Chondrocyte (in vitro differentiated cells): ENCODE results near the gene USP3. TPM values are rescaled to one million over a fixed set of nuclear protein-coding genes. Genes with fewer than 3 reads are reported as not detected.

Experiments used
- DNase-seq: peaks from one replicate; pipeline ENCODE4 v3.0.0; 2021; ENCODE audit warnings: mixed read lengths, low spot score
- H3K27ac Mint-ChIP-seq: one replicate; pipeline ENCODE4 v1.8.0; 2021; ENCODE audit warnings: mild to moderate bottlenecking, moderate library complexity, mixed read lengths; ENCODE audit not compliant: unreplicated experiment
- H3K27me3 Mint-ChIP-seq: 2 replicates; pipeline ENCODE4 v1.8.0; 2021; ENCODE audit warnings: low read depth, mixed read lengths
- H3K36me3 Mint-ChIP-seq: 2 replicates; pipeline ENCODE4 v1.8.0; 2021; ENCODE audit warnings: low read depth, mixed read lengths
- H3K4me1 Mint-ChIP-seq: 2 replicates; pipeline ENCODE4 v1.8.0; 2021; ENCODE audit warnings: low read depth, mild to moderate bottlenecking, mixed read lengths
- H3K4me3 Mint-ChIP-seq: one replicate; pipeline ENCODE4 v1.8.0; 2021; ENCODE audit warnings: mild to moderate bottlenecking, moderate library complexity, mixed read lengths; ENCODE audit not compliant: unreplicated experiment
- H3K9me3 Mint-ChIP-seq: 2 replicates; pipeline ENCODE4 v1.8.0; 2021; ENCODE audit warnings: low read depth, mixed read lengths
- total RNA-seq: library from RNA; stranded (reverse); gene quantifications from 3 replicates; pipeline ENCODE4 v1.2.1, GENCODE V29; 2021
- TF ChIP-seq, protein P1 (sequence below): fragments of 200-600 bp; sonication (generic); IDR thresholded peaks from 2 replicates; pipeline ENCODE4 v1.5.0; 2021; ENCODE audit warnings: antibody characterized with exemption, mild to moderate bottlenecking, moderate library complexity

USP3 gene
- total RNA-seq, 1 donor from 2014 or later = 27.6 TPM

DNA sequence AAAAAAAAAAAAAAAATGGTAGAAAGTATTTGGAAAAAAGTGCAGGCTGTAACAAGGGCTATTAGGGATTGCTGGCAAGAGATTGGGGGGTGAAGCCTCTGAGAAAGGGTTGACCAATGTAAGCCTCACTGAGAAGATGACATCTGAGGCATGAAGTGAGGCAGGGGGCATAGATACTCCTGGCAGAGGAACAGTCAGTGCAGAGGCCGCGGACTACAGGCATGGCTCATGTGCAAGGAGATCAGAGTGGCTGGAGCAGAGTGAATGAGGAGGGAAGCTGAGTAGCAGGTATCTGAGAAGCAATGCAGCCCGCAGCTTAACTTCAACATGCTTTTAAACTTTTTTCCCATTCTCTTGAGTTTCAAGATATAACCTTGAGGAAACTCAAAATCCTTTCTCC is 98.2 kb downstream of the USP3 start:
- H3K27me3 Mint-ChIP-seq = no peaks in the 10 kb centered on the region
- TF ChIP-seq, protein P1, sequence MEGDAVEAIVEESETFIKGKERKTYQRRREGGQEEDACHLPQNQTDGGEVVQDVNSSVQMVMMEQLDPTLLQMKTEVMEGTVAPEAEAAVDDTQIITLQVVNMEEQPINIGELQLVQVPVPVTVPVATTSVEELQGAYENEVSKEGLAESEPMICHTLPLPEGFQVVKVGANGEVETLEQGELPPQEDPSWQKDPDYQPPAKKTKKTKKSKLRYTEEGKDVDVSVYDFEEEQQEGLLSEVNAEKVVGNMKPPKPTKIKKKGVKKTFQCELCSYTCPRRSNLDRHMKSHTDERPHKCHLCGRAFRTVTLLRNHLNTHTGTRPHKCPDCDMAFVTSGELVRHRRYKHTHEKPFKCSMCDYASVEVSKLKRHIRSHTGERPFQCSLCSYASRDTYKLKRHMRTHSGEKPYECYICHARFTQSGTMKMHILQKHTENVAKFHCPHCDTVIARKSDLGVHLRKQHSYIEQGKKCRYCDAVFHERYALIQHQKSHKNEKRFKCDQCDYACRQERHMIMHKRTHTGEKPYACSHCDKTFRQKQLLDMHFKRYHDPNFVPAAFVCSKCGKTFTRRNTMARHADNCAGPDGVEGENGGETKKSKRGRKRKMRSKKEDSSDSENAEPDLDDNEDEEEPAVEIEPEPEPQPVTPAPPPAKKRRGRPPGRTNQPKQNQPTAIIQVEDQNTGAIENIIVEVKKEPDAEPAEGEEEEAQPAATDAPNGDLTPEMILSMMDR = no peak
- no peak for DNase-seq
- no peaks in the 10 kb centered on the region for H3K36me3 Mint-ChIP-seq
- no peak overlapping the region for H3K27ac Mint-ChIP-seq
- peak overlapping the region; percentile 39 for H3K4me3 Mint-ChIP-seq
- H3K9me3 Mint-ChIP-seq = no peaks in the 10 kb centered on the region
- H3K4me1 Mint-ChIP-seq = peaks cover 36% of the 10 kb centered on the region

DNA sequence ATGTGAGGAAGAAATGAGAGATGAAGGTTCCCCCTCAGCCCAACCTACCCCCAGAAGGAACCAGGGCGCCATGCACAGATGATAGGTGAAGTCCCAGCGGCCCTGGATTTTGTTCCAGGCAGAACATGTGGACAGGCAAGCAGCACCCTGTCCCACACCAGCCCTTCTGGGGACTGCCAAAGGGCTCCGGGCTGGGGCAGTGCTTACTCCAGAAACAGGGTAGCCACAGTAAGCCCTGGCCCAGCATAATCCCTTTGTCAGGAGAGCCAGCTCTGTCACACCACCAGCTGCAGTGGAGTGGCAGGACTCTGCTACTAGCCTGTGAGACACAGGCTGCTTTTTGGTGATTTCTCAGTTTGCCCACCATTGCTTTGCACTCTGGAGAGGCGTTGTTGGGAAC is 99.1 kb downstream of the USP3 start:
- Mint-ChIP-seq H3K4me3 (no peak overlapping the region), H3K9me3 (no peaks in the 10 kb centered on the region), H3K4me1 (peaks cover 28% of the 10 kb centered on the region), H3K36me3 (peaks cover 4% of the 10 kb centered on the region), H3K27ac (no peak overlapping the region), H3K27me3 (no peaks in the 10 kb centered on the region)
- DNase-seq = no peak
- TF ChIP-seq, protein P1 = no peak

DNA sequence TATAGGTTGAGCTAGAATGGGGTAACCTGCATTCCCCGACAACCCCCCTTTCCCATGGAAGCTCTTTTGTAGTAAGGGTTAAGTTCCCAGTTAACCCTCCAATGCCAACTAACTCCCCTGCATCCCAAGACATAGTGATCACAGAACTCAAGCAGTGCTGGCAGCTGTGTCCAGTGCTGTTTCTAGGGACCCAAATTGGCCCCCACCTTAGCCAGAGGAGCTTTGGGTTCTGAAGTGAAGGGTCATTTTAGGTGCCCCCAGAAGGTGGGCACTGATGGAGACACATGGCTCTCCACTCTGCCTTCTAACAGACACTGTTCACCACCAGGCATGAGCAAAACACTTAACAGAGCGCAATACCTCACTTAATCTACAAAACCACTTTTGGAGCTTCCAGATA is 99.9 kb downstream of the USP3 start:
- peaks cover 8% of the 10 kb centered on the region for H3K36me3 Mint-ChIP-seq
- TF ChIP-seq, protein P1 = no peak
- no peaks in the 10 kb centered on the region for H3K9me3 Mint-ChIP-seq
- peaks cover 20% of the 10 kb centered on the region for H3K4me1 Mint-ChIP-seq
- H3K27ac Mint-ChIP-seq = no peak overlapping the region
- no peaks in the 10 kb centered on the region for H3K27me3 Mint-ChIP-seq
- no peak overlapping the region for H3K4me3 Mint-ChIP-seq
- DNase-seq = no peak

DNA sequence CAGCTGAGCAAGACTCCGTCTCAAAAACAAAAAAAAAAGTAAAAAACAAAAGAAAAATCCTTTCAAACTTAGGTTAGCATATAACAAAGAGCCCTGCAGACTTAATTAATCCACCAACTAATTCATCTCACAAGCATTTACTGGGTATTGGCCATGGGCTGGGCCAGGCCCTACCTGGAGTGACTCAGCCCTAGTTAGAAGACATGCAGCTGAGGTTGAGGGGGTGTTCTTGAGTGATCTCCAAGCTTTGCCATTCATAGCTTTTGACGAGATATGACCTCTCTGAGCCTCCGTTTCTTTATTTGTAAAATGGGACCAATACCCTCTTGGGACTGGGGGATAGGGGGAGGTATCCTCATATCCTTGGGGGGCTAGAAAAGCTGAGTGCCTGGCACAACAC is 100.6 kb downstream of the USP3 start:
- Mint-ChIP-seq H3K36me3 (peaks cover 9% of the 10 kb centered on the region), H3K4me1 (peaks cover 14% of the 10 kb centered on the region), H3K9me3 (no peaks in the 10 kb centered on the region), H3K27ac (no peak overlapping the region), H3K27me3 (no peaks in the 10 kb centered on the region), H3K4me3 (no peak overlapping the region)
- TF ChIP-seq, protein P1 = no peak
- no peak for DNase-seq

DNA sequence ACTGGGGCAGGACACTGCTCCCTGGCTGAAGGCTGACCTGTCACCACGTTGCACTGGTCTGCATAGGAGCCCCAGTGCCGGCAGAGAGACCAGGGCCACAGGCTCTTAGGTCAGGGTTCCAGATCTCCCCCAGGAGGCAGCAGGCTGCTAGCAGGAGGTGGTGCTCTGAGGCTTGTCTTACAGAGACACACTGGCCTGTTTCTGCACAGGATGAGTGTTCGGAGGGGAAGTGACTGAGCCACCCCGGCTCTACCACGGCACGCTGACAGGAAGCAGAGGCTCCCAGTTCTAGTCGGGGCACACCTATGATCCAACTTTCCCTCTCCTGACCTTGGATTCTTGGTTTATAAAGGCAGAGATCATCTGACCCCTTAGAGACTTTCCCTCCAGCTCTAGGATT is 101.4 kb downstream of the USP3 start:
- Mint-ChIP-seq H3K4me1 (peaks cover 19% of the 10 kb centered on the region), H3K9me3 (no peaks in the 10 kb centered on the region), H3K36me3 (peaks cover 10% of the 10 kb centered on the region), H3K27ac (peak overlapping the region; percentile 32), H3K4me3 (no peak overlapping the region), H3K27me3 (no peaks in the 10 kb centered on the region)
- TF ChIP-seq, protein P1 = no peak
- no peak for DNase-seq
